MG63 (cell line): ENCODE measurements around the gene OGFOD3. TPM values are rescaled to one million over a fixed set of nuclear protein-coding genes. Genes with fewer than 3 reads are reported as not detected.

Source experiments
- DNase-seq: peaks from one replicate; pipeline ENCODE4 v3.0.0-alpha.2; 2020
- H3K27me3 ChIP-seq: fragments of 250-450 bp; sonication (Bioruptor Pico); 2 replicates; pipeline ENCODE4 v1.5.1; 2020; ENCODE audit warnings: mild to moderate bottlenecking, moderate library complexity
- H3K36me3 ChIP-seq: fragments of 250-450 bp; sonication (Bioruptor Pico); 2 replicates; pipeline ENCODE4 v1.5.1; 2020; ENCODE audit warnings: mild to moderate bottlenecking, moderate library complexity
- H3K4me3 ChIP-seq: fragments of 250-450 bp; sonication (Bioruptor Pico); 2 replicates; pipeline ENCODE4 v1.5.1; 2020; ENCODE audit warnings: mild to moderate bottlenecking, moderate library complexity
- H3K9me3 ChIP-seq: fragments of 250-450 bp; sonication (Bioruptor Pico); 2 replicates; pipeline ENCODE4 v1.5.1; 2020; ENCODE audit warnings: mild to moderate bottlenecking, moderate library complexity
- total RNA-seq: library from RNA; depleted of rRNA; stranded (reverse); fragments of >200 nt; shearing (Covaris generic); gene quantifications from 2 replicates; pipeline ENCODE4 v1.2.3, GENCODE V29; 2014; ENCODE audit warnings: low replicate concordance

Gene OGFOD3
- total RNA-seq, 1 experiment from 2014 or later = 33.7 TPM

GRCh38 chr17:82402865-82403264 is 15.5 kb downstream of the OGFOD3 start:
- DNase-seq = no peak
- H3K4me3 ChIP-seq = no peak overlapping the region
- peaks cover 5% of the 10 kb centered on the region; the same call in 1 of the 2 replicates for H3K36me3 ChIP-seq
- H3K27me3 ChIP-seq = no peaks in the 10 kb centered on the region
- no peaks in the 10 kb centered on the region for H3K9me3 ChIP-seq

DNA sequence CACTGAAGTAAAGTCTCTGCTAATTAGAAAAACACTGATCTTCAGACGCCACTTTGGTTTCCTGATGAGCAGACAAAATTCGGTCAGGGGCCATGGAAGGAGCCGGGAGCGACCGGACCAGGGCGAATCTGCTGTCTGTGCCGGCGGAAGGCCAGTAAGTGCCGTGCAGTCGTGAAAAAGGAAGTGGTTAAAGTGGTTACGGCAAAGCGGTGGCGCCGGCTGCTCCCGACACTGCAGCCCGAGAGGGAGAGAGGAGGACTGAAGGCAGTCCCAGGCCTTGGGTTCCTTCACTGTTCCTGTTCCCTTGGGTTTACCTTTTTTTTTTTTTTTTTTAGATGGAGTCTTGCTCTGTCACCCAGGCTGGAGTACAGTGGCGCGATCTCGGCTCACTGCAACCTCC is 17.6 kb downstream of the OGFOD3 start:
- H3K27me3 ChIP-seq = no peaks in the 10 kb centered on the region
- no peak overlapping the region for H3K4me3 ChIP-seq
- no peak for DNase-seq
- no peaks in the 10 kb centered on the region for H3K9me3 ChIP-seq
- peaks cover 5% of the 10 kb centered on the region for H3K36me3 ChIP-seq

- no peaks in the 10 kb centered on the region for H3K9me3 ChIP-seq
- H3K36me3 ChIP-seq = peaks cover 5% of the 10 kb centered on the region
- H3K4me3 ChIP-seq = no peak overlapping the region
- no peaks in the 10 kb centered on the region for H3K27me3 ChIP-seq
- no peak for DNase-seq
Measured at GRCh38 chr17:82400206-82400605, 18.2 kb downstream of the OGFOD3 start.

DNA sequence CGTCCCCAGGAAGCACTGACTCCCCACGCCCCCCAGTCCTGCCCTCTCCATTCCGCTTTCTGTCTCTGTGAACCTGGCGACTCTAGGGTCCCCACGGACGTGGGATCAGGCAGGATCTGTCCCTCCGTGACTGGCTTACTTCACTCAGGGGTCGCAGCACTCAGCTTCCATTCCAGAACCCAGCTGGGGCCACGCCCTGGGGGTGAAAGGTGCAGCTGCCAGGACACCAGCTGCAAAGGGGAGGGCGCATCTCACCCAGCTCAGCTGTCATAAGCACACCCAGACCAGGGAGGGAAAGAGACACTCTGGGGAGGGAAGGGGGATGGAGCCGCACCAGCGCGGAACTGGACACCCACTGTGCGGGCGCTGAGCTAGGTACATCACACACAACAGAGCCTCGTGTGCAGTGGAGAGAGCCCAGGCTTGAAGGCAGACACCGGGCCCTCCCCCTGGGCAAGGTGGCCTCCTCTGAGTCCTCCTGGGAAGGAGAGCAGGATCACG is 18.7 kb downstream of the OGFOD3 start:
- Histone ChIP-seq H3K9me3 (no peaks in the 10 kb centered on the region), H3K27me3 (no peaks in the 10 kb centered on the region), H3K4me3 (no peak overlapping the region), H3K36me3 (peaks cover 5% of the 10 kb centered on the region)
- DNase-seq = peak; percentile 28

DNA sequence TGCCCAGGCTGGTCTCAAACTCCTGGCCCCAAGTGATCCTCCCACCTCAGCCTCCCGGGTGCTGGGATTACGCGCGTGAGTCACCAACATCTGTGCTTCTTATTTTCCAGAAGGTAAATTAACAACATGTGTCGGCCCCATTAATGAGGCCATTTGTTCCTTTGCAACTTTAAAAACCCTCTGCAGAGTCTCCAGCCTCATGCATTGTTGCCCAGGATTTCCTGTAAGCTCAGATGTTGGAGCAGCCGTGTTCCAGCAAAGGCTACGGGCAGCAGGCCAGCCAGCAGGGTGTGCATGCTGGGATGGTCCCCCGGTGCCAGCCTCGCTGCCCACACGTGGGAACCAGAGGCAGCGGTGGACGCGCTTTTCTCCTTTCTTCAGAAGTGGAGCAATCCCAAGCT is 19.3 kb downstream of the OGFOD3 start:
- Histone ChIP-seq H3K27me3 (no peaks in the 10 kb centered on the region), H3K9me3 (no peaks in the 10 kb centered on the region), H3K36me3 (peaks cover 5% of the 10 kb centered on the region), H3K4me3 (no peak overlapping the region)
- peak; percentile 94 for DNase-seq

- Histone ChIP-seq H3K9me3 (no peaks in the 10 kb centered on the region), H3K4me3 (no peak overlapping the region), H3K27me3 (no peaks in the 10 kb centered on the region), H3K36me3 (peaks cover 5% of the 10 kb centered on the region)
- no peak for DNase-seq
Measured at GRCh38 chr17:82397449-82398335, 20.7 kb downstream of the OGFOD3 start.

DNA sequence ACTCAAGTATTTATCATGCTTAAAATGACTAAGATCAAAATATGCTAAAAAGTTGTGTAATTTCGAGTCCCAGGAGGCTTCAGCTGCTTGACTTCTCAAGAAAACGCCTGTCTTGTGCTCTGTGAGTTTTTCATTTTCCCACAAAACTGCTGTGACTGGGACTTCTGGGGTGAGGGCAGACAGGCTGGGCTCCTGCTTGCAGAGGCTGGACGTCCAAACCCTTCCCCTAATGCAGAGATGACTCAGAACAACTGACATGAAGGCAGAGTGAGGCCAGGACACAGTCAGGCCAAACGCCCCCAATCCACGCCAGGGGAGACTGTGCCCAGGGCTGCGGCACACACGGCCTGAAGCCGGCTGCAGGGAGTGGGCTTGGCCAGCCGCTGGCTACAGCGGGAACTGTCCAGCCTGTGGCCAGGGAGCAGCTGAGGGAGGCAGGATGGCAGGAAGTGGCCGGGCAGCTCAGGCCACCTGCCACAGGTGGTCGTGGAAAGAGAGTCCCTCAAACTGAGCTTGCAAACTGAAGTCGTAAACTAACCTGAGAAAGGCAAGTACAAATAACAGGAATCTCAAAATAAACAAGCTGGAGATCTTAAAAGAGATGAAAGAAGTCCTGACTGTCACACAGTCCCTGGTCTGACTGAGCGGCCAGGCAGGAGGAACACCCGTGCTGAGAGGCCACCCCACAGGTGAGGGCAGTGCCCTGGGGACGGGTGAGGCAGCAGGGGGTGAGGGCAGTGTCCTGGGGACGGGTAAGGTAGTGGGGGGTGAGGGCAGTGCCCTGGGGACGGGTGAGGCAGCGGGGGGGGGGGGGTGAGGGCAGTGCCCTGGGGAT is 21.6 kb downstream of the OGFOD3 start:
- DNase-seq = peak; percentile 68
- Histone ChIP-seq H3K4me3 (no peak overlapping the region), H3K36me3 (peaks cover 5% of the 10 kb centered on the region), H3K27me3 (no peaks in the 10 kb centered on the region), H3K9me3 (no peaks in the 10 kb centered on the region)

DNA sequence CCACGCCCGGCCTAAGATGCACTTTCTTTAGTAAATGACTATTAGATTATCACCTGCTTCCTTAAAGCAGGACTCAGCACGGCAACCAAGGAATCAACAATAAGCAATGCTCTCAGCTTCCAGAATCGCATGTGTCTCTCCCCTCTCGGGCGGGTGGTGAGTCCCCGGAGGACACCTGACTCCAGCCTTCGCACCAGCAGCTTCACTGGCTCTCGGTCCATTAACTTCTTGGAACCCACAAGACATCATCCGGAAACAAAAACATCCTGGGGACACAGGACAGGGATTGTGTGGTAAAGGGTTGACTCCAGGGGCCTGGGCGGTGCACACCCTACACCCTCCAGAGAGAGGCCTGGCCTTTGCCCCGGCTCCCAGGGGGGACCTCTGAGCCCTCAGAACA is 24.1 kb downstream of the OGFOD3 start:
- DNase-seq = no peak
- Histone ChIP-seq H3K36me3 (peaks cover 2% of the 10 kb centered on the region), H3K4me3 (no peak overlapping the region), H3K27me3 (no peaks in the 10 kb centered on the region), H3K9me3 (no peaks in the 10 kb centered on the region)

- no peak for DNase-seq
- Histone ChIP-seq H3K27me3 (no peaks in the 10 kb centered on the region), H3K4me3 (no peak overlapping the region), H3K9me3 (no peaks in the 10 kb centered on the region), H3K36me3 (peaks cover 2% of the 10 kb centered on the region)
Measured at GRCh38 chr17:82392941-82393340, 25.4 kb downstream of the OGFOD3 start.

DNA sequence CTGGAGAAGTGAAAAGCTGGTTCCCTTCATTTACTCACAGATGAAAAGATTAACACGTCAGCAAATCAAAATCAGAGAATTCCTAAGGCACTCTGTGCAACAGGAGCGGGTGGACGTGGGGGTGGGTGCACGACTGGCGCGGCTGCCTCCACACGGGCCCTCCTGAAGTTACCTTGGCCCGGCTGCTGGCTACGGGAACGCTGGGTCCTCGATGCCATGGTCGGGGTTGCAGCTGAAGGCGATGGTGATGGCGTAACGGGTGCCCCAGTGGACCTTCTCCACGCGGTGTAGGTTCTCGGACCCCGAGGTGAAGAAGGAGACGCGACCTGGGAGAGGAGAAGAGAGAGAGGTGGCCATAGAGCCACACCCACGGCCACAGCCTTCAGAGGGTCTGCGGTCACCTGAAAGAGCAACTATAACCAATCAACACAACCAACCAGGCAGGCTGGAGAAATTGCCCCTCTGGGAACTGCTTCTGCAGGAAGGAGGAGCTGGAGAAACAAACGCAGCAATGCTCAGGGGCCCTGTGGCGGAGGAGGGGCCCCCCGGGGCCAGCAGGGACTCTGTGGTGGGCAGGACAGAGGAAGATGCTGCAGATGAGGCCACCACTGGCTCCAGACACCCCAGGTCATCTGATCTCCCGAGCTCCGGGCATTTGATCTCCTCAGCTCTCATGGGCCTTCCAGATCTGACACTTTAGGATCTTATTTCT is 26.0 kb downstream of the OGFOD3 start:
- Histone ChIP-seq H3K4me3 (no peak overlapping the region), H3K36me3 (peaks cover 2% of the 10 kb centered on the region), H3K27me3 (no peaks in the 10 kb centered on the region), H3K9me3 (no peaks in the 10 kb centered on the region)
- no peak for DNase-seq

DNA sequence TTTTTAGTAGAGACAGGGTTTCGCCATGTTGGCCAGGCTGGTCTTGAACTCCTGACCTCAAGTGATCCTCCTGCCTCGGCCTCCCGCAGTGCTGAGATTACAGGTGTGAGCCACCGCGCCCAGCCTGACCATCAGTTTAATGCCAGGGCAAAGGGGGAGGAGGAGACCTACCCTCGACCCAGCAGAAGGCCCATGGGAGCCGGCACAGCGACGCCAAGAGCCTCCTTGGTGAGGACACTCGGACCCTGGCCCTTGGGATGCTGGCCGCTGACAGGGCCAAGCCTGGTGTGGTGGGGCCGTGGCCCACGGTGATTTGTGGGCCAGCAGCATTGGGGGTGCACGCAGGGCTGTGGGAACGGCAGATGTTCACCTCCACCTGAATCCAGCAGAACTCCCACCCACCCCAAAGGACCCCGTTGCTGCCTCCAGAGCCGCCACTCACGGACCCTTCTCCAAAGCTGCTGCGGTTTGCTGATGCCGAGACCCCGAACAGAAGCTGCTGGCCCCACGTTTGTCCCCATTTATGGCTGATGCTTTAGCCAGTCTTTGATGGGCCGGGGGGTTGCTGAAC is 26.8 kb downstream of the OGFOD3 start:
- Histone ChIP-seq H3K4me3 (no peak overlapping the region), H3K9me3 (no peaks in the 10 kb centered on the region), H3K27me3 (no peaks in the 10 kb centered on the region), H3K36me3 (peaks cover 2% of the 10 kb centered on the region)
- DNase-seq = no peak

- no peaks in the 10 kb centered on the region for H3K9me3 ChIP-seq
- no peak for DNase-seq
- no peak overlapping the region for H3K4me3 ChIP-seq
- peaks cover 2% of the 10 kb centered on the region for H3K36me3 ChIP-seq
- H3K27me3 ChIP-seq = no peaks in the 10 kb centered on the region
Measured at GRCh38 chr17:82390860-82391435, 27.4 kb downstream of the OGFOD3 start.

DNA sequence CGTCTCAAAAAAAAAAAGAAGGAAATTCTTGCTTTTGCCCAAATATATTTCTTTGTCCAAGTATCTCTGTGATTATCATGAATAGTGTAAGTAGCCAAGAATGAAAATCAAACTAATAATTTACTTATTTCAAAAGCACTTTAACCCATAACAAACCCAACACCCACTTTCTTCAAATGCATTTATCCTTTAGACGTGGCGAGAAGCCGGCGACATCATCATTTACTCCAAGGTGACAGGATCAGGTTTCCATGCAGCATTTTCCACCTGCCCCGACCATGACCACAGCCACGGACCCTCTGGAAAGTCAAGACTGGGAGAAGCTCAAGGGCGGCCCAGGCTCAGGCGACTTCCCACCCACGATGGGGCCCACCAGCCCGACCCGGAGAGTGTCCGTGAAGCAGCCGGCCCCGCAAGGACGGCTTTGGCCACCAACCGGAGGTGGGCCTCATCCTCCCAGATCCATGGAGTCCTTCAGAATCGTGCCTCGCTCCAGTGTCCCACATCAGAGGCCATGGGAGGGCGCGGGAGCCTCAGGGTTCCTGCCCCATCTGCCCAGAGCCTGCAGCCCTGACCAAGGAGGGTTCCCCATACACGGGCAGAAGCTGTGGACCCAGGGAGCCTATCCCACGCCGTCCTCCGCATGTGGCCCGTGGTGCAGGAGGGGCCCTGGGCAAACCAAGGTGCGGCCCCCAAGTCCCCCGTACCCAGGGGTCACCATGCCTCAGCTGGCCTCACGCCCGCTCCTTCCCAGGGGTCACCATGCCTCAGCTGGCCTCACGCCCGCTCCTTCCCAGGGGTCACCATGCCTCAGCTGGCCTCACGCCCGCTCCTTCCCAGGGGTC is 28.1 kb downstream of the OGFOD3 start:
- no peaks in the 10 kb centered on the region for H3K9me3 ChIP-seq
- no peak overlapping the region for H3K4me3 ChIP-seq
- no peaks in the 10 kb centered on the region for H3K27me3 ChIP-seq
- DNase-seq = no peak
- peaks cover 2% of the 10 kb centered on the region; the same call in 1 of the 2 replicates for H3K36me3 ChIP-seq

DNA sequence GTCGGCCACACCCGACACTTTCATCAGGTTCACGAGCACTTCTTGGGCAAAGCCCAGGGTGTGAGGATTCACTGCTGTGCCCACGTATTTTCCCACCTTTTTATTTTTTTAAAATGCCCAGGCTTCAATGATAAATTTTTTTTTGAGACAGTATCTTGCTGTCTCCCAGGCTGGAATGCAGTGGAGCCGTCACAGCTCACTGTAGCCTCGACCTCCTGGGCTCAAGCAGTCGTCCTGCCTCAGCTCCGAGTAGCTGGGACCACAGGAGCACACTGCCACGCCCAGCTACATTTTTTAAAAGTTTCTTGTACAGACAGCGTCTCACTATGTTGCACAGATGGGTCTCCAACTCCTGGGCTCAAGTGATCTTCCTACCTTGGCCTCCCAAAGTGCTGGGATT is 29.0 kb downstream of the OGFOD3 start:
- Histone ChIP-seq H3K27me3 (no peaks in the 10 kb centered on the region), H3K4me3 (no peak overlapping the region), H3K9me3 (no peaks in the 10 kb centered on the region), H3K36me3 (peaks cover 2% of the 10 kb centered on the region; the same call in 1 of the 2 replicates)
- DNase-seq = no peak

- no peak for DNase-seq
- H3K4me3 ChIP-seq = no peak overlapping the region
- H3K9me3 ChIP-seq = no peaks in the 10 kb centered on the region
- H3K27me3 ChIP-seq = no peaks in the 10 kb centered on the region
- H3K36me3 ChIP-seq = peaks cover 2% of the 10 kb centered on the region; the same call in 1 of the 2 replicates
Measured at GRCh38 chr17:82388922-82389283, 29.5 kb downstream of the OGFOD3 start.
